ENCODE measurements around the gene DAP3. TPM values are rescaled to one million over a fixed set of nuclear protein-coding genes. Genes with fewer than 3 reads are reported as not detected.
"Not testable (repeated sequence)": the region's sequence is repeated elsewhere in the genome, so short reads cannot be mapped to it uniquely, and the experiment has no call there.

Gene DAP3
- 148 TPM for total RNA-seq (2021; ENCODE audit: unreplicated experiment)
- 163 TPM in 2 replicates for polyA plus RNA-seq (2012)
- Bru-seq, nascent RNA: percentile 86 among the genes with signal in this experiment
- BruChase-seq, experiment 1, labeled RNA remaining after a 6-hour chase: percentile 89 among the genes with signal in this experiment
- percentile 86 among the genes with signal in this experiment for BruChase-seq, experiment 2, labeled RNA remaining after a 2-hour chase
- long read RNA-seq, transcript DAP3-201 (13 exons, 1,649 nt): minor isoform, 10 of 128 reads
- long read RNA-seq, transcript DAP3-202 (13 exons, 2,089 nt): major isoform, 62 of 128 reads
- long read RNA-seq, partial matches to known transcripts: 3 of 128 reads
- long read RNA-seq, other reads (novel, unspliced or antisense): 45 of 128 reads

DNA sequence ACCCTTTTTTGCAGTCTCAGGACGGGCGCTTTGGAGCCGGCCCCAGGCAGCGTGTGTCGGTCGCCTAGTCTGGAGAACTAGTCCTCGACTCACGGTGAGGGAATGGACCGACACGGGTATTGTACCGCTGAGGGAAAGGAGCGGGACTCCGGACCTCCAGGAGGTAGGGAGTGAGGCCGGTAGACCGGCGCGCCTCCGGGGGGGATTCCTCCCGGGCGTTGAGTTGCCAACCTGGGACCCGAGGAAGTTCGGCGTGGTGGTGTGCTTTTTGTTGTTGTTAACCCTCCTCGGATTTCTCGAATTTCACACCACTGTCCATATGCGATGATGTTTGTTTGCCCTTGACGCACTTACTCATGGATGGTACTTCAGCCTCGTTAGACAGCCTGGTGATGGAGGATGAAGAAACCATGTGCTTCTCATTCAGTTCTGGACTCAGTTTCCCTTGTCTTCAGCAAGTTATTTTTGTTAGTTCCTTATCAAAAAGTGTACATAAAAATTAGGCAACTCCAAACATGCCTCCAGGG is at the start of gene DAP3:
Gene DAP3, plus strand, starts transcription at position 11 of the 527 bp plus-strand sequence. CDS start 20,689 bp downstream, outside the sequence.
- H4K20me1 ChIP-seq (ENCODE audit: insufficient read depth); DNase-seq (ENCODE audit: low read depth, low spot score); intact Hi-C loops (cut with micrococcal nuclease); H3K4me1 ChIP-seq (ENCODE audit: control insufficient read depth in 1 of 2, insufficient read depth in 2 of 2, low read length in 2 of 2); RAD21 ChIA-PET (ENCODE audit: low non-redundant PET in 1 of 2, low total read pairs in 2 of 2, uncharacterized antibody in 2 of 2, unreplicated experiment in 2 of 2); H2AFZ ChIP-seq (ENCODE audit: low read depth, low read length, poor library complexity, severe bottlenecking); CTCF ChIA-PET; ATAC-seq; H3K9me3 ChIP-seq (ENCODE audit: control insufficient read depth in 1 of 2, insufficient read depth in 1 of 2, low read depth in 1 of 2, low read length in 2 of 2); POLR2A ChIA-PET; H3K9me2 ChIP-seq (ENCODE audit: insufficient read depth); H3K27me3 ChIP-seq (ENCODE audit: insufficient read depth, low read length): not testable (repeated sequence)
- TSS peak; percentile 65 for BruUV-seq (replicated peaks)
- H3K4me2 ChIP-seq (ENCODE audit: low read length): peak within 1 kb of the TSS; percentile 69
- H3K9ac ChIP-seq (ENCODE audit: low read length): peak within 1 kb of the TSS; percentile 93
- peak within 1 kb of the TSS; percentile 88 to 91 for H3K4me3 ChIP-seq (replicated peaks in 1 of 2; ENCODE audit: low read depth in 1 of 2, low read length in 2 of 2)
- peak within 1 kb of the TSS; percentile 97 for H3K27ac ChIP-seq (ENCODE audit: low read depth, low read length)
- TF ChIP-seq, protein P1, sequence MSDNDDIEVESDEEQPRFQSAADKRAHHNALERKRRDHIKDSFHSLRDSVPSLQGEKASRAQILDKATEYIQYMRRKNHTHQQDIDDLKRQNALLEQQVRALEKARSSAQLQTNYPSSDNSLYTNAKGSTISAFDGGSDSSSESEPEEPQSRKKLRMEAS (IDR thresholded peaks at IDR 0.05): peak; percentile 39; the same call in 1 of the 2 replicates
- peak; percentile 19; the same call in 1 of the 2 replicates for TF ChIP-seq SIN3A (IDR thresholded peaks at IDR 0.05; ENCODE audit: low read depth)
- H3K79me2 ChIP-seq (ENCODE audit: insufficient read depth, low read length): peaks cover 90% of the 10 kb centered on the region
- H3K36me3 ChIP-seq (ENCODE audit: control insufficient read depth in 1 of 2, insufficient read depth in 2 of 2, low read length in 2 of 2): peaks cover 5 to 31% of the 10 kb centered on the region in 2 experiments

DNA sequence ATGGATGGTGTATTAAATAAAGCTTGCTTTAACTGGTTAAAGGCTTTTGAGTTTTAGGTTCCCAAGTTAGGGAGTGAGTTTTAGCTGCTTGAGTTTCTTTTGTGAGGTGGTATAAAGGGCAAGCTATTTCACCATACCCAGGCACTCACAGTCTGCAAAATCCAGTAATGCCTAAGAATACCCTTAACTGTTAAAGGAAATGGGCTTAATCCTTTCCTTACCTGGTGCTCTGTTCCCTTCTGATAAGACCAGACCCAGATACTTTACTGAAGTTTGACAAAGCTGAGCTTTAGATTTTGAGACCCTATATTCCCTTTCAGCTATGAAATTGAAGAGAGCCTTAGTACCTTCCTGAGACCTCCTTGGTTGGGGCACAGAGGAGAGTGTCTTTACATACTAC is 48.5 kb upstream of the DAP3 start:
- Histone ChIP-seq H3K4me1 (ENCODE audit: control insufficient read depth in 1 of 2, insufficient read depth in 2 of 2, low read length in 2 of 2) (peaks cover 0 to 4% of the 10 kb centered on the region in 2 experiments; a peak in 1 of 4 replicates), H3K9ac (ENCODE audit: low read length) (no peak overlapping the region), H3K9me3 (ENCODE audit: control insufficient read depth in 1 of 2, insufficient read depth in 1 of 2, low read depth in 1 of 2, low read length in 2 of 2) (peaks cover 8 to 18% of the 10 kb centered on the region in 2 experiments; a peak in 2 of 4 replicates), H3K4me3 (replicated peaks in 1 of 2; ENCODE audit: low read depth in 1 of 2, low read length in 2 of 2) (no peak overlapping the region), H3K9me2 (ENCODE audit: insufficient read depth) (no peaks in the 10 kb centered on the region), H3K36me3 (ENCODE audit: control insufficient read depth in 1 of 2, insufficient read depth in 2 of 2, low read length in 2 of 2) (no peaks in the 10 kb centered on the region), H4K20me1 (ENCODE audit: insufficient read depth) (no peaks in the 10 kb centered on the region), H2AFZ (ENCODE audit: low read depth, low read length, poor library complexity, severe bottlenecking) (no peak overlapping the region), H3K27me3 (ENCODE audit: insufficient read depth, low read length) (no peaks in the 10 kb centered on the region), H3K27ac (ENCODE audit: low read depth, low read length) (no peak overlapping the region), H3K4me2 (ENCODE audit: low read length) (no peak overlapping the region), H3K79me2 (ENCODE audit: insufficient read depth, low read length) (no peaks in the 10 kb centered on the region)
- TF ChIP-seq, protein P2, sequence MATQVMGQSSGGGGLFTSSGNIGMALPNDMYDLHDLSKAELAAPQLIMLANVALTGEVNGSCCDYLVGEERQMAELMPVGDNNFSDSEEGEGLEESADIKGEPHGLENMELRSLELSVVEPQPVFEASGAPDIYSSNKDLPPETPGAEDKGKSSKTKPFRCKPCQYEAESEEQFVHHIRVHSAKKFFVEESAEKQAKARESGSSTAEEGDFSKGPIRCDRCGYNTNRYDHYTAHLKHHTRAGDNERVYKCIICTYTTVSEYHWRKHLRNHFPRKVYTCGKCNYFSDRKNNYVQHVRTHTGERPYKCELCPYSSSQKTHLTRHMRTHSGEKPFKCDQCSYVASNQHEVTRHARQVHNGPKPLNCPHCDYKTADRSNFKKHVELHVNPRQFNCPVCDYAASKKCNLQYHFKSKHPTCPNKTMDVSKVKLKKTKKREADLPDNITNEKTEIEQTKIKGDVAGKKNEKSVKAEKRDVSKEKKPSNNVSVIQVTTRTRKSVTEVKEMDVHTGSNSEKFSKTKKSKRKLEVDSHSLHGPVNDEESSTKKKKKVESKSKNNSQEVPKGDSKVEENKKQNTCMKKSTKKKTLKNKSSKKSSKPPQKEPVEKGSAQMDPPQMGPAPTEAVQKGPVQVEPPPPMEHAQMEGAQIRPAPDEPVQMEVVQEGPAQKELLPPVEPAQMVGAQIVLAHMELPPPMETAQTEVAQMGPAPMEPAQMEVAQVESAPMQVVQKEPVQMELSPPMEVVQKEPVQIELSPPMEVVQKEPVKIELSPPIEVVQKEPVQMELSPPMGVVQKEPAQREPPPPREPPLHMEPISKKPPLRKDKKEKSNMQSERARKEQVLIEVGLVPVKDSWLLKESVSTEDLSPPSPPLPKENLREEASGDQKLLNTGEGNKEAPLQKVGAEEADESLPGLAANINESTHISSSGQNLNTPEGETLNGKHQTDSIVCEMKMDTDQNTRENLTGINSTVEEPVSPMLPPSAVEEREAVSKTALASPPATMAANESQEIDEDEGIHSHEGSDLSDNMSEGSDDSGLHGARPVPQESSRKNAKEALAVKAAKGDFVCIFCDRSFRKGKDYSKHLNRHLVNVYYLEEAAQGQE (IDR thresholded peaks at IDR 0.05; ENCODE audit: low read depth): no peak
- TF ChIP-seq JUND (IDR thresholded peaks at IDR 0.05): no peak
- TF ChIP-seq, protein P3, sequence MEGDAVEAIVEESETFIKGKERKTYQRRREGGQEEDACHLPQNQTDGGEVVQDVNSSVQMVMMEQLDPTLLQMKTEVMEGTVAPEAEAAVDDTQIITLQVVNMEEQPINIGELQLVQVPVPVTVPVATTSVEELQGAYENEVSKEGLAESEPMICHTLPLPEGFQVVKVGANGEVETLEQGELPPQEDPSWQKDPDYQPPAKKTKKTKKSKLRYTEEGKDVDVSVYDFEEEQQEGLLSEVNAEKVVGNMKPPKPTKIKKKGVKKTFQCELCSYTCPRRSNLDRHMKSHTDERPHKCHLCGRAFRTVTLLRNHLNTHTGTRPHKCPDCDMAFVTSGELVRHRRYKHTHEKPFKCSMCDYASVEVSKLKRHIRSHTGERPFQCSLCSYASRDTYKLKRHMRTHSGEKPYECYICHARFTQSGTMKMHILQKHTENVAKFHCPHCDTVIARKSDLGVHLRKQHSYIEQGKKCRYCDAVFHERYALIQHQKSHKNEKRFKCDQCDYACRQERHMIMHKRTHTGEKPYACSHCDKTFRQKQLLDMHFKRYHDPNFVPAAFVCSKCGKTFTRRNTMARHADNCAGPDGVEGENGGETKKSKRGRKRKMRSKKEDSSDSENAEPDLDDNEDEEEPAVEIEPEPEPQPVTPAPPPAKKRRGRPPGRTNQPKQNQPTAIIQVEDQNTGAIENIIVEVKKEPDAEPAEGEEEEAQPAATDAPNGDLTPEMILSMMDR (IDR thresholded peaks at IDR 0.05 in 2 of 3, conservative IDR thresholded peaks at IDR 0.05 in 1 of 3; ENCODE audit: borderline replicate concordance in 1 of 3, insufficient read depth in 1 of 3, low read depth in 2 of 3, low read length in 2 of 3): no peak
- no peak for TF ChIP-seq EZH2 (IDR thresholded peaks at IDR 0.05)
- intact Hi-C loops (cut with micrococcal nuclease): no loop called here
- POLR2A ChIA-PET: interaction anchor here (0.7 kb wide), 1 partner anchor 78 kb away, joined by 4 read pairs; the partner anchor contains the start of gene ASH1L
- ATAC-seq (no peak), DNase-seq (ENCODE audit: low read depth, low spot score) (no peak)
- RAD21 ChIA-PET (ENCODE audit: low non-redundant PET in 1 of 2, low total read pairs in 2 of 2, uncharacterized antibody in 2 of 2, unreplicated experiment in 2 of 2): no interaction called here
- BruUV-seq (replicated peaks): no TSS peak
- CTCF ChIA-PET: interaction anchor here (1.5 kb wide), 1 partner anchor 11 kb away, joined by 3 read pairs; no protein-coding TSS in a partner anchor

Measured in HCT116 (cell line).